HG03354 (cell line): ENCODE results near the gene TNFAIP6.
"Not testable (repeated sequence)": the region's sequence is repeated elsewhere in the genome, so short reads cannot be mapped to it uniquely, and the experiment has no call there.

Source experiments
- ATAC-seq: cut with Tn5 transposase; IDR thresholded peaks from one replicate; pipeline ENCODE4 v1.9.1; 2021; ENCODE audit warnings: mild to moderate bottlenecking; ENCODE audit not compliant: unreplicated experiment, poor library complexity, severe bottlenecking

TNFAIP6 gene

DNA sequence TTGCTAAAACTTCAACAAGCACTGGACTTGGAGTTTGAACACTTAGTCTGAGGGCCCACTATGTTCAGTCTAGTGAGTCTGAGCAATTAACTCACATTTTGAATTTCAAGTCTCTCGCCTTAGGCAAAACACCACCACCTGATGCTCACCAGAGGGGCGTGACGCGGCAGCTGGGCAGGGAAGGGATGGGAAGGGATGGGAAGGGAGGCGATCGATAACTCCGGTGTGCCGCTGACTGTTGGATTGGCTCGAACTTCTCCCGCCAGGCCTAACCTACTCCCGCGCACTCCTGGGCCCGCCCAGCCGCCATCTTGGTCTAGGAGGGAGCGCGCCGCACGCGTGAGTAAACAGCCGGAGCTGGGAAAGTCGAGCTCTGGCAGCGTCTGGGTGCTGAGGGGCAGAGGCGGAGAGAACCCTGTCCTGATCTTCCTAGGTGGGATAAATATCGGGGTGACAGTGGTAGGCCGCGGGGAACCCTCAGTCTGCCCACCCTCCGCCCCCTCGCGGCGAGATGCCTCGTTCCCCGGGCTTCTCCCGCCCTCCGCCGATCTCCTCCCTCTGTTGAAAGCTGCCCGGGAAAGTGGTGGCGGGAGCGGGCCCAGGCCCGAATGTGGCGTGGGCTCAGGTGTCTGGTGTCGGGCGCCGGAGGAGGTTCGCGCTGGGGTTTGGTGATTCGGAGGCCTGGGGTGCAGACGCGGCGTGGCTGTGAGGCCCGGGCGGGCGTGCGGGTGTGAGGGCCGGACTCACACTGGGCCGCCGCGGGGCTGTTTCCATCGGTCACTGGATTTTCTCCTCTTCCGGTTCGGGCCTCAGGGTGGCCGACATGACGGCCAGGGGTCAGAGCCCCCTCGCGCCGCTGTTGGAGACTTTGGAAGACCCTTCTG lies 52.5 kb downstream of the TNFAIP6 start, which contains the start of gene RIF1:
TSS of gene RIF1 (plus strand) at position 302 of the 884 bp plus-strand sequence. CDS start at position 824, 522 bp downstream.
- ATAC-seq, result peak; percentile 93

DNA sequence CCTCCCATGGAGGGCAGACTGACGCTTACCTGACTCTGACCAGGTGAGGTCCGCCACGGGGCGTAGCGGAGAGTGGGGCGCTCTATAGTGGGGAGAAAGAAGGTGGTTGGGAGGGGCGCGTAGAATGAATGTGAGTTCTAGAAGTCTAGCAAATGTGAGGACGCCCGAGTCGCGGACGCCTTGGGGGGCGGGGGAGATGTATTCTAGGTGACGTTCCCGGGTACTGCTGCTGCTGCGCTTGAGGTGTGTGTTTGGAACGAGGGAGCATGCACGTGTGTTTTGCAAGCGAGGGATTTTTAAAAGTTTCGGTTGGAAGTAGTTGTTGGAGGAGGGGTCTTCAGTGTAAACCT lies 53.1 kb downstream of the TNFAIP6 start:
- ATAC-seq, result peak; percentile 51

DNA sequence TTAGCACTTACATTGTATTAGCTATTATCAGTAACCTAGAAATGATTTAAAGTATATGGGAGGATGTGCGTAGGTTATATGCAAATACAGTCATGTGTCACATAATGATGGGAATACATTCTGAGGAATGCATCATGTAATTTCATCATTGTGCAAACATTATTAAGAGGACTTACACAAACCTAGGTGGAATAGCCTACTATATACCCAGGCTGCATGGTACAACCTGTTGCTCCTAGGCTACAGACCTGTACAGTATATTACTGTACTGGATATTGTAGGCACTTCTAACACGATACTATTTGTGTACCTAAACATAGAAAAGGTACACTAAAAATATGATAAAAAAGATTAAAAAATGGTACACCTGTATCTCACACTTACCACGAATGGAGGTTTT lies 60.3 kb downstream of the TNFAIP6 start:
- no peak for ATAC-seq

DNA sequence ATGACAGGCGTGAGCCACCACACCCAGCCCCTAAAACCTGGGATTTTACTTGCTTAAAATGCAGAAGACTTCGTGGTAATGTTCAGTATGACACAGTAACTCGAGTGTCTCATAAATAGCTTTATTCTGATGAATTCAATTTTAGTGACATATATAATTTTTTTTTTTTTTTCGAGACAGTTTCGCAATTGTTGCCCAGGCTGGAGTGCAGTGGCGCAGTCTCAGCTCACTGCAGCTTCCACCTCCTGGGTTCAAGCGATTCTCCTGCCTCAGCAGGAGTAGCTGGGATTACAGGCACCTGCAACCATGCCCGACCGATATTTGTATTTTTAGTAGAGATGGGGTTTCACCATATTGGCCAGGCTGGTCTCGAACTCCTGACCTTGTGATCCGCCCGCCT lies 64.3 kb downstream of the TNFAIP6 start:
- ATAC-seq, result not testable (repeated sequence)

DNA sequence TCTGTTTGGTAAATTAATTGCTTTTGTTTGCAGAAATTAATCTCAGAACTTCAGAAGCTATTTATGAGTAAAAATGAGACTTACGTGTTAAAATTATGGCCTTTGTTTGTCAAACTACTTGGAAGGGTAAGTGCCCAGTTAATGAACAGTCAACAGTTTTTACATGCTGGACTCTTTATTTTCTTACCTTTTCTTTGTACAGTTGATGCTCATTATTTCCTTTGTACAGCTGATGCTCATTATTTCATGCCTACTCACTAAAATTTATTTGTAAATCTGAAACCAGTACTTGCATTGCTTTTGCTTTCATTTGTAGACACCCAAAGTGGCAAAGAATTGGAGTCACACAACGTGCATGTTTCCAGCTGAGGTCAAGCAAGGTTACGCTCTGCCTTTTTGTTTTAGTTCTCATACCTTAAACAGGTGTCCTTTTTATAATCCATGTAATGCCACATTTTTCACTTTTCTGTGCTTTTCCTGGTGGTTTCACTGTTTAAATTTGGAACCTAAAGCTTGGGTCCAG lies 65.6 kb downstream of the TNFAIP6 start:
- ATAC-seq, result peak; percentile 80

DNA sequence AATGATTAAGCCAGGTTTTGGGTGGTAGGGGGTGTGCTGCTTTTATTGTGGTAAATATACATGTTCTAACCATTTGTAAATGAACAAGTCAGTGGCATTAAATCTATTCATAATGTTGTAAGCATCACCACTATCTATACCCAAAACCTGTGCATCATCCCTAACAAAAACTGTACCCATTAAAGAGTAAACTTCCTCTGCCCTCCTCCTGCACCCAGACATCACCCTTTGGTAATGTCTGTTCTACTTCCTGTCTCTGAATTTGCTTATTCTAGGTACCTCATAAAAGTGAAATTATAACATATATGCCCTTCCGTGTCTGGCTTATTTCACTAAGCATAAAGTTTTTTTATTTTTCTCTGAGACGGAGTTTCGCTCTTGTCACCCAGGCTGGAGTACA lies 66.4 kb downstream of the TNFAIP6 start:
- no peak for ATAC-seq
